ENCODE results near the gene SIAH3.

Gene SIAH3

GRCh38 chr13:45786293-45786920, 65.1 kb downstream of the SIAH3 start:
- Histone ChIP-seq H3K9me2 (replicated peaks; ENCODE audit: insufficient read depth, low read length) (no peaks in the 10 kb centered on the region), H3K4me3 (ENCODE audit: insufficient read depth, low read length, poor library complexity, severe bottlenecking) (no peak overlapping the region), H3K79me2 (ENCODE audit: insufficient read depth, low read length) (no peaks in the 10 kb centered on the region), H3K27me3 (ENCODE audit: low read length) (no peaks in the 10 kb centered on the region), H3K9ac (ENCODE audit: low read length) (no peak overlapping the region), H3K9me3 (ENCODE audit: insufficient read depth, low read length) (no peaks in the 10 kb centered on the region), H2AFZ (ENCODE audit: low read depth, low read length, severe bottlenecking) (no peak overlapping the region), H3K36me3 (ENCODE audit: low read length) (no peaks in the 10 kb centered on the region), H3F3A (ENCODE audit: insufficient read depth) (no peaks in the 10 kb centered on the region), H3K4me2 (ENCODE audit: low read depth, low read length, poor library complexity, severe bottlenecking) (no peak overlapping the region), H3K27ac (ENCODE audit: low read depth, low read length) (no peak overlapping the region), H4K20me1 (ENCODE audit: low read depth, low read length) (no peaks in the 10 kb centered on the region)
- no peak for TF ChIP-seq CTCF (IDR thresholded peaks at IDR 0.05; ENCODE audit: insufficient read depth, low read length, poor library complexity, severe bottlenecking)

GRCh38 chr13:45784755-45785675, 66.5 kb downstream of the SIAH3 start:
- no peaks in the 10 kb centered on the region for H3F3A ChIP-seq (ENCODE audit: insufficient read depth)
- H3K36me3 ChIP-seq (ENCODE audit: low read length) = no peaks in the 10 kb centered on the region
- H3K9ac ChIP-seq (ENCODE audit: low read length) = no peak overlapping the region
- H3K4me3 ChIP-seq (ENCODE audit: insufficient read depth, low read length, poor library complexity, severe bottlenecking) = no peak overlapping the region
- no peaks in the 10 kb centered on the region for H3K27me3 ChIP-seq (ENCODE audit: low read length)
- H3K4me2 ChIP-seq (ENCODE audit: low read depth, low read length, poor library complexity, severe bottlenecking) = no peak overlapping the region
- H4K20me1 ChIP-seq (ENCODE audit: low read depth, low read length) = no peaks in the 10 kb centered on the region
- H3K27ac ChIP-seq (ENCODE audit: low read depth, low read length) = no peak overlapping the region
- H3K9me2 ChIP-seq (replicated peaks; ENCODE audit: insufficient read depth, low read length) = no peaks in the 10 kb centered on the region
- H3K9me3 ChIP-seq (ENCODE audit: insufficient read depth, low read length) = no peaks in the 10 kb centered on the region
- no peaks in the 10 kb centered on the region for H3K79me2 ChIP-seq (ENCODE audit: insufficient read depth, low read length)
- H2AFZ ChIP-seq (ENCODE audit: low read depth, low read length, severe bottlenecking) = no peak overlapping the region
- no peak for TF ChIP-seq CTCF (IDR thresholded peaks at IDR 0.05; ENCODE audit: insufficient read depth, low read length, poor library complexity, severe bottlenecking)
- no peak for TF ChIP-seq EZH2phosphoT487 (conservative IDR thresholded peaks at IDR 0.05; ENCODE audit: low read length)

GRCh38 chr13:45783346-45784043, 68.1 kb downstream of the SIAH3 start:
- Histone ChIP-seq H3K79me2 (ENCODE audit: insufficient read depth, low read length) (no peaks in the 10 kb centered on the region), H3K36me3 (ENCODE audit: low read length) (no peaks in the 10 kb centered on the region), H3K4me2 (ENCODE audit: low read depth, low read length, poor library complexity, severe bottlenecking) (no peak overlapping the region), H3K9me3 (ENCODE audit: insufficient read depth, low read length) (no peaks in the 10 kb centered on the region), H3K27me3 (ENCODE audit: low read length) (no peaks in the 10 kb centered on the region), H3K4me3 (ENCODE audit: insufficient read depth, low read length, poor library complexity, severe bottlenecking) (no peak overlapping the region), H2AFZ (ENCODE audit: low read depth, low read length, severe bottlenecking) (no peak overlapping the region), H4K20me1 (ENCODE audit: low read depth, low read length) (no peaks in the 10 kb centered on the region), H3F3A (ENCODE audit: insufficient read depth) (no peaks in the 10 kb centered on the region), H3K9me2 (replicated peaks; ENCODE audit: insufficient read depth, low read length) (no peaks in the 10 kb centered on the region), H3K27ac (ENCODE audit: low read depth, low read length) (no peak overlapping the region), H3K9ac (ENCODE audit: low read length) (no peak overlapping the region)
- TF ChIP-seq EZH2phosphoT487 (conservative IDR thresholded peaks at IDR 0.05; ENCODE audit: low read length) (no peak), CTCF (IDR thresholded peaks at IDR 0.05; ENCODE audit: insufficient read depth, low read length, poor library complexity, severe bottlenecking) (no peak)

All from SU-DHL-6 (cell line).